Activated naive CD4-positive, alpha-beta T cell treated with anti-CD3 and anti-CD28 coated beads for 36 hours (primary cell): ENCODE measurements around the gene ARNT2. TPM values are rescaled to one million over a fixed set of nuclear protein-coding genes. Genes with fewer than 3 reads are reported as not detected.

Source experiments
- CTCF ChIA-PET: fragments of 350-600 bp; sonication (Branson Sonifier 250); formaldehyde crosslinking; loops from one replicate; lab custom pipeline; 2021; ENCODE audit warnings: antibody characterized with exemption; lab: Charles Lee
- DNase-seq: peaks from one replicate; pipeline ENCODE4 v3.0.0-alpha.2; 2020
- H3K27ac Mint-ChIP-seq: one replicate; pipeline ENCODE4 v1.8.0; 2021; ENCODE audit warnings: mild to moderate bottlenecking, mixed read lengths
- H3K27me3 Mint-ChIP-seq: one replicate; pipeline ENCODE4 v1.8.0; 2021; ENCODE audit warnings: low read depth, mixed read lengths
- H3K36me3 Mint-ChIP-seq: one replicate; pipeline ENCODE4 v1.8.0; 2021; ENCODE audit warnings: low read depth, mixed read lengths
- H3K4me1 Mint-ChIP-seq: one replicate; pipeline ENCODE4 v1.8.0; 2021; ENCODE audit warnings: low read depth, mixed read lengths
- H3K4me3 Mint-ChIP-seq: one replicate; pipeline ENCODE4 v1.8.0; 2021; ENCODE audit warnings: mild to moderate bottlenecking, moderate library complexity, mixed read lengths
- H3K9me3 Mint-ChIP-seq: one replicate; pipeline ENCODE4 v1.8.0; 2021; ENCODE audit warnings: mixed read lengths
- intact Hi-C: fragments of 100-400 bp; cut with micrococcal nuclease; formaldehyde crosslinking; loops from one replicate; pipeline ENCODE4 v1.15.1; 2023
- total RNA-seq, 2 experiments: library from RNA; stranded (reverse); gene quantifications; one replicate each; pipeline ENCODE4 v1.2.3, GENCODE V29; 2021

Gene ARNT2
- total RNA-seq, 2 experiments from 2014 or later, result 0.14 TPM; not detected in 1

DNA sequence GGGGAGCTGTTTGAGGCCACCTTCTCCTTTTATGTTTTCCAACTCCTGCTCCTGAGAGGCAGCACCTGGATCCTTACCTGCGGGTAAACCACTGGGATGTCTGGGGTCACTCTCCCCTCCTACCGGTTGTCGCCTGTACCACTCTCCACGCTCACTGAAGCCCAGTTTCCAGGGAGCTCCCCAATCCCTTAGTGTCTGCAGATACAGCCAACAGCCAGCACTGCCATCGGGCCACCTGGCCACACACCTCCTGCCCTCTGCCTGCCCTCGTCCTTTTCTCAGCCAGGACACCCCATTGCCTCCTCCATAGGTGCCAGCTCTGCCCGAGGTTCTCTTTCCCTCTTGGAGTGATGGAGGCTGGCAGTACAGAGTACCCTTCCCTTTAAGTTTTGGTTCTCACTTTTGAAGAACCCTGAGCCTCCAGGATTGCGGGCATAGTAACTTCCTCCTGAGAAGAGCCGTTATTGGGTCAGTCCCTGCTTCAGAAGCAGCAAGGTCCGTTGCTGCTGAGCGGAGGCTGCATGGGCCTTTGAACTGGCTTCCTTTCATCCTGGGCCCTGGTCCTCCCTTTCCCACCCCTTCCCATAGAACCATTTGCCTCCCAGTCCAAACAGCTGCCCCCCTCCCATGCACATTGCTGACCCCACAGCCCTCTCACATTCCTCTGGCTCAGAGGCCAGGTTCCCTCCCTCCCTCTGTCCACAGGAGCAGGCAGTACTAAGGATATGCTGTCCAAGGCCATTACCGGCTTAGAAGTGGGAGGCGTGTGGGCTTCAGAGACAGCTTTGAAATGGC, 30.9 kb downstream of the ARNT2 start:
- H3K9me3 Mint-ChIP-seq, result no peaks in the 10 kb centered on the region
- intact Hi-C loops, result no loop called here
- no peak for DNase-seq
- H3K27me3 Mint-ChIP-seq, result no peaks in the 10 kb centered on the region
- H3K4me1 Mint-ChIP-seq, result no peaks in the 10 kb centered on the region
- H3K27ac Mint-ChIP-seq, result no peak overlapping the region
- CTCF ChIA-PET, result no interaction called here
- no peaks in the 10 kb centered on the region for H3K36me3 Mint-ChIP-seq
- no peak overlapping the region for H3K4me3 Mint-ChIP-seq

DNA sequence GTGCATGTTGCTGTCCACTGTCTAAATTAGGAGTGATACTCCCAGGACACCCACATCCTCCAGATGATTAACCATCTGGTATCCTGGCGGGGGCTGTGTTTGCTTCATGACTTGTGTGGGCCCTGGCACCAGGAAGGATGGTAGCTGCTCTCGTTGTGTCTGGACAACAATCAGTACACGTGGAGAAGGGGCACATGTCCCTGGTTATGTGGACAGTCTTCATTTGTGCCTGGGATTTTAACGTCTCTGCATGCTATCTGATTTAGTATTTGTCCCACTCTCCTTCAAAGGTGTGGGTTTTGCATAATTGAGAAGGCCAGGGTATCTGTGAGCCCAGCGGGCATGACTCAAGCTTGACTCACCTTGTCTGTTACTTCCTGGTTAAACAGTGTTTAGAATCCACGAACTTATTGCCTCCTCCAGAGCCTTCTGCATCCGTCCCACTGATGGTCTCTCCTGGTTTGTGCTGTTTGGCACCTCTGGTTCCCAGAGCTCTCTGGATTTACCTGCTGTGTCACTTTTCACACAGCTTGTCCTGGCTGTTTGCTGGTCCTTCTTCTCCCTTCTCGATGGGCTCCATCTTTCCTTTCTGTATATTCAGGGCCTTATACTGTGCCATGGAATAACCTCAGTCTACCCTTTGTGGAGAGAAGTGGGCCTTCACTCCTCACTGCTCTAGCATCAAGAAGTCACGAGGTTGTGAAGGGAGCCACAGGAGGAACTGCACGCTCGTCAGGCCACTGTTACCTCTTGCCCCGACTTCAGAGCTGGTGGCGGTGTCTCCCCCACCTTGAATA, 32.5 kb downstream of the ARNT2 start:
- Mint-ChIP-seq H3K9me3 (no peaks in the 10 kb centered on the region), H3K36me3 (no peaks in the 10 kb centered on the region), H3K4me1 (no peaks in the 10 kb centered on the region), H3K4me3 (no peak overlapping the region), H3K27ac (no peak overlapping the region), H3K27me3 (peaks cover 2% of the 10 kb centered on the region)
- CTCF ChIA-PET, result interaction anchor here (1.0 to 1.1 kb wide), 2 partner anchors 19 to 340 kb away, joined by 3 read pairs; no protein-coding TSS in a partner anchor
- intact Hi-C loops, result no loop called here
- DNase-seq, result peak; percentile 22

DNA sequence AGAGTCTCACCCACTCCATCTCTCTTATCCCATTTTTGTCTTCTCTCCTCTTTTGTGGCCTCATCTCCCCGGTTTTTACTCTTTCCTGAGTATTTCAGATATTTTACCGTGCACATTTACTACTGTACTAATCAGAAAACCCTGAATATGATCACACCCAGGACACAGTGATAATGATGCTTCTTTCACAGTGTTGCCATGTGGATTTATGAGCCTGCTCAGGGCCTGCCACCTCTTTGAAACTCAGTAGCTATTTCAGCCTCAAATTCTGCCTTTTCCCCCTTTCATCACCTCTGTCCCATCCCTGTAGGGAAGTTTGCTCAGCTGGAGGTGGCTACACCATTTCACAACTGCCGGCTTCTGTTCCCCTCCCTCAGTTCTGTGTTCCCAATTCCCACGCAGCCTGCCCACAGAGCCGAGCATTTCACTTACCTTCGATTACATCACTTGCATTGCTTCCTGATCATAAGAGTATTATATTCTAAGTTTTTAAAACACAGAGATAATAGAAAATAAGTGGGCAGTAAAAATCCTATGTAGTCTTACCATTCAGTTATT, 33.2 kb downstream of the ARNT2 start:
- H3K4me1 Mint-ChIP-seq, result no peaks in the 10 kb centered on the region
- CTCF ChIA-PET, result interaction anchor here (1.1 kb wide), 1 partner anchor 339 kb away, joined by 3 read pairs; no protein-coding TSS in a partner anchor
- no peak for DNase-seq
- H3K9me3 Mint-ChIP-seq, result no peaks in the 10 kb centered on the region
- no peaks in the 10 kb centered on the region for H3K36me3 Mint-ChIP-seq
- peaks cover 4% of the 10 kb centered on the region for H3K27me3 Mint-ChIP-seq
- no peak overlapping the region for H3K4me3 Mint-ChIP-seq
- intact Hi-C loops, result no loop called here
- H3K27ac Mint-ChIP-seq, result no peak overlapping the region

DNA sequence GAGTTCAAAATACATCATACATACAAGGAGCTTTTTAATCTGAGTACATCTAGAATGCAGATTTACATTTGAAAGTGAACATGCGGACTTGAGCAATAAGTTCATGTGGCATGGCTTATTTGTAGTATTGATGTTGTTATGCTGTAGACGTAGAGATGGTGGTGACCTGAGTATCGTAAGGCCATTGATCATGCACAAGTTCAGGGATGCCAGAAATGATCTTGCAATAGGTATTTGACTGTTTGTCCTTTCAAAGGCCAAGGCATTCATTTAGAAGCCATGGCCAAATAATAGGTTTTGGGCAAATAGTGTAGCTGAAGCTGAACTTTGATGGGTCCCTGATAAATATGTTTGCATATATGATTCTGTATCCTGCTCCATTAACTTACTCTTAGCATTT, 35.0 kb downstream of the ARNT2 start:
- DNase-seq, result no peak
- intact Hi-C loops, result no loop called here
- no peaks in the 10 kb centered on the region for H3K4me1 Mint-ChIP-seq
- no peaks in the 10 kb centered on the region for H3K36me3 Mint-ChIP-seq
- H3K9me3 Mint-ChIP-seq, result no peaks in the 10 kb centered on the region
- CTCF ChIA-PET, result no interaction called here
- H3K4me3 Mint-ChIP-seq, result no peak overlapping the region
- H3K27me3 Mint-ChIP-seq, result peaks cover 4% of the 10 kb centered on the region
- no peak overlapping the region for H3K27ac Mint-ChIP-seq

DNA sequence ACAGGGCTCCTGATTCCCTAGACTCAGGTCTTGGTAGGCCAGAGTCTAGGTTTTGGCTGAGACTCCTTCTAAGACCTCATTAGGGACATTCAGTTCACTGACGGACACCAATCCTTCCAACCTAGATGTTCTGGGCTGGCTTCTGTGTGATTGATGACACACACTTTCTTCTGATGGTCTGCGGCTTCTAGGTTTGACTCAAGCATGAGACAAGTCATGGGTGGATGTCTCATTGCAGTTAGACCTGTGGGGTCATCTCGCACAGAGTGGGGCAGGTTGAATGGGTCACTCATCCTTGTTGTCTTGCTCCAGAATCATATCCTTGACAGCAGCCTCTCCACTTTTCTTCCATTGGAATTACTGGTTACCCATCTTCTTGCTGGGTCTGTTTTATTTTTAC, 35.8 kb downstream of the ARNT2 start:
- no peak for DNase-seq
- H3K27ac Mint-ChIP-seq, result no peak overlapping the region
- no peaks in the 10 kb centered on the region for H3K36me3 Mint-ChIP-seq
- H3K4me1 Mint-ChIP-seq, result no peaks in the 10 kb centered on the region
- CTCF ChIA-PET, result no interaction called here
- H3K9me3 Mint-ChIP-seq, result no peaks in the 10 kb centered on the region
- no peak overlapping the region for H3K4me3 Mint-ChIP-seq
- peaks cover 4% of the 10 kb centered on the region for H3K27me3 Mint-ChIP-seq
- intact Hi-C loops, result no loop called here

DNA sequence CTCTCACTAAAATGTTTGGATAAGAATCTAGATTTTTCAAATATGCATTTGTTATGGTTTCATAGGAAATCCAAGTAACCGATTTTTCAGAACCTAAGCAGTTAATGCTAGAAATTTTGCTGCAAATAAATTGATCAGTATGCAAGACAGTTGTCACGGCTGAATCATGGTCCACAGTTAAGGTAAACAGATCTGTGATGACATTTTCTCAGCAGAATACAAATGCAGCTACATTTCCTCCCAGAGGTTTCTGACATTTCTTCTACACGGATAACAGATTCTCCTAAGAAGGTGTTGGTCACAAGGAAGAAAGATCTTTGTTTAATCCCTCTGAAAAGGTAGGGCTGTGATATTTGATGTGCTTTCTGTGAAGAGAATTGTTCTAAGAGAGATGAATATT, 36.9 kb downstream of the ARNT2 start:
- no peak overlapping the region for H3K4me3 Mint-ChIP-seq
- no peak overlapping the region for H3K27ac Mint-ChIP-seq
- intact Hi-C loops, result no loop called here
- H3K36me3 Mint-ChIP-seq, result no peaks in the 10 kb centered on the region
- CTCF ChIA-PET, result no interaction called here
- H3K4me1 Mint-ChIP-seq, result no peaks in the 10 kb centered on the region
- H3K9me3 Mint-ChIP-seq, result no peaks in the 10 kb centered on the region
- no peak for DNase-seq
- peaks cover 4% of the 10 kb centered on the region for H3K27me3 Mint-ChIP-seq

DNA sequence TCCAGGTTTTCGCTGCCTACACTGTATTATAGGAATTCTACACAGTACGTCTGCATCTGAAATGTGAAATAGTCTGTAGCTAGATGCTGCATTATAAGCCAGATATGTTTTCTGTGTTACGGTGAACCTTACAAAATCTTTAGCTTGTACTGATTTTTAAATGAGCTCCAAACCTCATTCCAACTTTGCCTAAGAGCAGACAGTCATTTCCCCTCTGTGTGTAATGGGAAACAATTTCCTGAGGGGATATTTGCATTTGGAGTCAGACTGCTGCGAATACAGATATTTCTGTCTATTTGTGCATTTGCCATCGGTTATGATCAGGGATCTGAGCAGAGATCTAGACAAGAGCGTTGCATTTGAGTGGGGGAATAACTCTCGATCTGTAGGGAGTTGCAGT, 37.5 kb downstream of the ARNT2 start:
- H3K4me1 Mint-ChIP-seq, result no peaks in the 10 kb centered on the region
- DNase-seq, result no peak

DNA sequence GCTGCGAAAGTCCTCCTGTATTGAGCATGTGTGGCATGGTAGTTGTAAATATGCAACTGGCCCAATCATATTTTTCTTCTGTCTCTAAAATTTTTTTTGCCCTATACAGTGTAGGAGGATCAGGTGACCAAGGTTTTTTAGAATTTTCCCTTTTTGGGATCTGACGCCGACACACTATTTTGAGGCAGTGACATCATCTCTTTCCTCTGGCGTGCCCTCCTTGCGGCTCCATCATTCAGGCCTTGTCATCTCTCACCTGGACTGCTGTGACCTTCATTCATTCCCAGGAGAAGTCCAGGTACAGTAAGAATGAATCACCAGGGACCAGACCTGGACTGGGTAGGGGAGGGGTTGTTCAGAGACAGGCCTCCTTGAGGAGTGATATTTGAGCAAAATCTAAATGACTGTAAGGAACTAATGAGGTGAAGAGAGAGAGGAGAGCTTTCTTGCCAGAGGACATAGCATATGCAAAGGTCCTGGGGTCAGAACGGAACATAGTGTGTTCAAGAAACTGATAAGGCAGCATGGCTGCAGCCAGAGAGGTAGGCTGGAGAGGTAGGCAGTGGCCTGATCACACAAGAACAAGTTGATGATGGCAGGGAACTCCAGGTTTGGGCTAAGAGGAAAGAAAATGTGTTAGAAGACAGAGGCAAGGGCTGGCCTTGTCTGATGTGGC, 38.7 kb downstream of the ARNT2 start:
- Mint-ChIP-seq H3K4me3 (no peak overlapping the region), H3K27me3 (peaks cover 4% of the 10 kb centered on the region), H3K9me3 (no peaks in the 10 kb centered on the region), H3K27ac (no peak overlapping the region), H3K36me3 (no peaks in the 10 kb centered on the region), H3K4me1 (no peaks in the 10 kb centered on the region)
- intact Hi-C loops, result no loop called here
- DNase-seq, result no peak
- CTCF ChIA-PET, result interaction anchor here (0.6 kb wide), 1 partner anchor 122 kb away, joined by 3 read pairs; no protein-coding TSS in a partner anchor

More for the DNA sequence above, 37.5 kb downstream of the ARNT2 start:
- CTCF ChIA-PET, result no interaction called here
- intact Hi-C loops, result no loop called here
- no peak overlapping the region for H3K27ac Mint-ChIP-seq
- no peaks in the 10 kb centered on the region for H3K36me3 Mint-ChIP-seq
- H3K4me3 Mint-ChIP-seq, result no peak overlapping the region
- no peaks in the 10 kb centered on the region for H3K9me3 Mint-ChIP-seq
- H3K27me3 Mint-ChIP-seq, result peaks cover 4% of the 10 kb centered on the region

DNA sequence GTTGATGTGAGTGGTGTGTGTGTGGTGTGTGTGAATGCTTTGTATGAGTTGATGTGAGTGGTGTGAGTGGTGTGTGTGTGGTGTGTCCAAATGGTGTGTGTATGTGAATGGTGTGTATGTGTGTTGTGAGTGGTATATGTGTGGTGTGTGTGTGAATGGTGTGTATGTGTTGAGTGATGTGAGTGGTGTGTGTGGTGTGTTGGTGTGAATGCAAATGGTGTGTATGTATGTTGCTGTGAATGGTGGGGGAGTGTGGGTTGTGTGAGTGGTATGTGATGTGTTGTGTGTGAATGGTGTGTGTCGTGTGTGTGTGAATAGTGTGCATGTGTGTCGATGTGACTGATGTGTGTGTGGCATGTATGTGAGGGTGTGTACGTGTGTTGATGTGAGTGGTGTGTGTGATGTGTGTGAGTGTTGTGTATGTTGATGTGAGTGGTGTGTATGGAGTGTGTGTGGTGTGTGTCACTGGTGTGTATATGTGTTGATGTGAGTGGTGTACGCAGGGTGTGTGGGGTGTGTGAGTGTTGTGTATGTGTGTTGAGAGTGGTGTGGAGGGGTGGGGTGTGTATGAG, 40.6 kb downstream of the ARNT2 start:
- H3K9me3 Mint-ChIP-seq, result no peaks in the 10 kb centered on the region
- no peaks in the 10 kb centered on the region for H3K36me3 Mint-ChIP-seq
- no peak overlapping the region for H3K4me3 Mint-ChIP-seq
- H3K27me3 Mint-ChIP-seq, result peaks cover 4% of the 10 kb centered on the region
- intact Hi-C loops, result no loop called here
- no peak overlapping the region for H3K27ac Mint-ChIP-seq
- H3K4me1 Mint-ChIP-seq, result no peaks in the 10 kb centered on the region
- no peak for DNase-seq
- CTCF ChIA-PET, result no interaction called here

DNA sequence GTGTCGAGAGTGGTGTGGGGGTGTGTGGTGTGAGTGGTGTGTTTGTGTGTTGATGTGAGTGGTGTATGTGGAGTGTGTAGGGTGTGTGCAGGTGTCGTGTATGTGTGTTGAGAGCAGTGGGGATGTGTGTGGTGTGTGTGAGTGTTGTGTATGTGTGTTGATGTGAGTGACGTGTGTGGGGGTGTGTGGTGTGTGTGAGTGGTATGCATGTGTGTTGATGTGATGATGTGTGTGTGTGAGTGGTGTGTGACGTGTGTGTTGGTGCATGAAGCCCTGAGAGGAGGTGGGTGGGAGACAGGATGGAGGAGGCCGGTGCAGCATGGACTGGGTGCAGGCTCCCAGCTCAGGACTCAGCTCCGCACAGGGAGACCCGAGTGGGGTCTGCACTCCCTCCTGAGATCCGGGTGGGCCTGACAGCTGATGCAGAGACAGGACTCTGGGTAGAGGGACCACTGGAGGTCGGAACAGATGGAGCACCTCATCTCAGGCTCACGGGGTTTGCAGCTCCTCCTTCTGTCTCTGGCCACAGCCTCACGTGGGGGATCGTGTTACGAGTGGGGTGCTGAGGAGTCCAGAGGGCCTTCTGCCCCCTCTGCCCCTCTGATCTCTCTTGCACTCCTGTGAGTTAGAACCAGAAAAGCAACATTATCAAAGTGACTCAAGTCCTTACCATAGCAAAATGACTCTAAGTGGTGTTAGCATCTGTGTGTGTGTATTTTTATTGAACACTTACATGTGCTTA, 41.3 kb downstream of the ARNT2 start:
- Mint-ChIP-seq H3K27me3 (peaks cover 4% of the 10 kb centered on the region), H3K36me3 (no peaks in the 10 kb centered on the region), H3K4me1 (no peaks in the 10 kb centered on the region), H3K9me3 (no peaks in the 10 kb centered on the region), H3K27ac (no peak overlapping the region), H3K4me3 (no peak overlapping the region)
- CTCF ChIA-PET, result no interaction called here
- intact Hi-C loops, result no loop called here
- no peak for DNase-seq

DNA sequence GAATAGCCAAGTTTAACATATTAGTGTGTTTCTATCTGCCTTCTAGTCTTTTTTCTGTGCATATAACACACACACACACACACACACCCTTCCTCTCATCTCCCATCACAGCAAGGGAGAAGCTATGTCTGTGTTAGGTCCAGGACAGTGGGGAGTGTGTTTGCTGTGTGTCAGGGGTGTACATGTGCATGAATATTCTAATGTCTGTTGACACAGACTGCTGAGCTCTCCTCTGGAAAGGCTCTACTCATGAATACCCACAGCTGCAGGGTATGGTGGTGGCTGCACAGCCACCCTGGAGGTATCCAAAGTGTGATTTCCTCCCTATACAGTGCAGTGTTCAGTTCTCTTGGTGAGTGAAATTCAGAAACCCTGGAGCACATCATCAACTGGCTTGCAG, 42.9 kb downstream of the ARNT2 start:
- no peaks in the 10 kb centered on the region for H3K4me1 Mint-ChIP-seq
- H3K36me3 Mint-ChIP-seq, result no peaks in the 10 kb centered on the region
- H3K9me3 Mint-ChIP-seq, result no peaks in the 10 kb centered on the region
- intact Hi-C loops, result no loop called here
- no peak for DNase-seq
- no peak overlapping the region for H3K4me3 Mint-ChIP-seq
- CTCF ChIA-PET, result no interaction called here
- no peak overlapping the region for H3K27ac Mint-ChIP-seq
- H3K27me3 Mint-ChIP-seq, result no peaks in the 10 kb centered on the region
